ENCODE measurements around the gene ERAL1. TPM values are rescaled to one million over a fixed set of nuclear protein-coding genes. Genes with fewer than 3 reads are reported as not detected.

Gene ERAL1
- total and polyA plus RNA-seq, 2 of the 8 experiments (the other 6 are each of a cell fraction or from before 2014, with no cell fraction given) = 67.8 to 122 TPM

DNA sequence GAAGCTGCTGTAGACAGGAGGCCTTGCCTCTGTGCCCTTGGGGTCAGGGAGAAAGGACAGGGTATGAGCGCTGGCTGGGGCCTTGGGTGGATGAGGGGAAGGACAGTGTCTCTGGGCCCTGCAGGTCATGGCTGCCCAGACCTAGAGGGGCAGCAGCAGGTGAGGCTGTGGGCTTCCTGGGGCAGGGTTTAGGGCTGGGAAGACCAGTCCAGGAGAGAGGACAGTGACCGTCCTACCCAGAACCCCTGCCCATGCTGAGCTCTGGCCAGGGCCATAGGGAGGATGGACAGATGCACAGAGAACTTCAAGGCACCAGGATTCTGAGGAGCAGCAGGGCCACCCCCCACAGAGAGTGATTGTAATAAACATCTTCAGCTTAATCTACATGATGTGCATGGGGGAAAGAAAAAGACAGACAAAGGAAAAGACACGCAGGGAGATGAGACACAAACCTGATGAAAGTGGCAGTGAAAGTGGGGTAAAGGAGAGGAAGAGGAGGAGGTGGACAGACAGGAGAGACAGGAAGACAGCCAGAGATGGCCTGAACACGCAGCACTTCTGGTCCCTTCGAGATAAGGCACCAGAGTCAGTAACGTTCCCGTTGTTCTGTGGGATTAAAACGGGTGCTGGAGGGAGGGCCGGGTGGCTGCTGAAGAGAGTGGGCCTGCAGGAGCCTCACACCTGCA lies 25.2 kb downstream of the ERAL1 start:
- ChIA-PET CTCF (ENCODE audit: partially characterized antibody) (interaction anchor here (0.5 to 5.7 kb wide), 27 partner anchors 10 to 262 kb away, joined by 3 to 73 read pairs (median 5); partner anchors contain the start of genes FLOT2 and TLCD1), POLR2A (ENCODE audit: partially characterized antibody) (interaction anchor here (0.6 to 2.3 kb wide), 11 partner anchors 9 to 237 kb away, joined by 3 to 13 read pairs (median 5); partner anchors contain the start of gene RPL23A)
- Histone ChIP-seq H4K91ac (replicated peaks; ENCODE audit: insufficient read length, low read length) (no peak overlapping the region), H2BK12ac (ENCODE audit: low read depth, low read length) (no peak overlapping the region), H4K20me1 (replicated peaks in 1 of 2; ENCODE audit: control insufficient read depth in 1 of 2, insufficient read depth in 2 of 2, low read length in 2 of 2) (peaks cover 0 to 4% of the 10 kb centered on the region in 2 experiments), H2BK15ac (ENCODE audit: low read length) (no peak overlapping the region), H2AK5ac (ENCODE audit: low read depth, low read length) (no peak overlapping the region), H3K23ac (ENCODE audit: insufficient read length) (no peak overlapping the region), H3K4me1 (replicated peaks in 1 of 4; ENCODE audit: control insufficient read depth in 3 of 4, insufficient read depth in 4 of 4, low read length in 3 of 4) (no peaks in the 10 kb centered on the region; a peak in 3 of 7 replicates), H2BK5ac (ENCODE audit: low read depth, low read length) (no peak overlapping the region), H3K27ac (ENCODE audit: low read depth, low read length) (no peak overlapping the region), H3K36me3 (ENCODE audit: control insufficient read depth in 2 of 4, insufficient read depth in 4 of 4, low read length in 3 of 4) (peaks cover 9 to 34% (median 21%) of the 10 kb centered on the region in 4 experiments; a peak in 6 of 8 replicates), H3K4me2 (ENCODE audit: insufficient read depth in 1 of 2, low read depth in 2 of 2, low read length in 2 of 2) (no peak overlapping the region), H3K4ac (replicated peaks; ENCODE audit: insufficient read length, low read depth, low read length) (no peak overlapping the region), H4K5ac (ENCODE audit: insufficient read length, low read depth, low read length) (no peak overlapping the region), H2BK20ac (ENCODE audit: low read length) (no peak overlapping the region), H3K9ac (replicated peaks in 1 of 4; ENCODE audit: extremely low read depth in 1 of 4, low read depth in 3 of 4, low read length in 3 of 4) (no peak overlapping the region), H4K8ac (ENCODE audit: extremely low read depth, insufficient read depth, low read length) (no peak overlapping the region), H3K4me3 (ENCODE audit: extremely low read depth in 1 of 4, insufficient read depth in 2 of 4, low read depth in 3 of 4, low read length in 4 of 4) (no peak overlapping the region), H3K23me2 (ENCODE audit: low read depth, low read length) (no peaks in the 10 kb centered on the region), H3K14ac (ENCODE audit: insufficient read length) (no peak overlapping the region), H3K79me1 (ENCODE audit: low read depth, low read length) (no peaks in the 10 kb centered on the region; the same call in 1 of the 2 replicates), H3K27me3 (replicated peaks in 1 of 4; ENCODE audit: control insufficient read depth in 3 of 4, extremely low read depth in 1 of 4, insufficient read depth in 3 of 4, low read length in 3 of 4) (no peaks in the 10 kb centered on the region; a peak in 1 of 7 replicates), H3K18ac (ENCODE audit: extremely low read depth, low read length) (no peak overlapping the region), H3K56ac (replicated peaks; ENCODE audit: insufficient read length, low read depth, low read length) (no peak overlapping the region), H2BK120ac (replicated peaks; ENCODE audit: low read depth, low read length) (no peak overlapping the region), H3K9me3 (ENCODE audit: insufficient read depth in 2 of 2, low read depth in 1 of 2, low read length in 1 of 2) (no peaks in the 10 kb centered on the region), H2AFZ (ENCODE audit: low read length) (no peak overlapping the region), H3K79me2 (ENCODE audit: control insufficient read depth in 1 of 2, insufficient read depth in 2 of 2, low read length in 2 of 2) (no peaks in the 10 kb centered on the region)
- no peak for DNase-seq (ENCODE audit: low read depth in 1 of 2, low spot score in 2 of 2)
- FAIRE-seq = no peak
- 87% methylated on average over 9 of the region's 9 CpGs; no CpG with 5 or more reads in 1 of the 2 experiments for WGBS, 2 experiments (ENCODE audit: extremely low coverage in 1 of 2, insufficient coverage in 1 of 2, insufficient read length in 1 of 2, insufficient replicate concordance in 2 of 2, low coverage in 1 of 2, low lambda C conversion rate in 2 of 2, missing lambda C conversion rate in 1 of 2)
- TF ChIP-seq SAP30 (IDR thresholded peaks at IDR 0.05; ENCODE audit: insufficient read depth, insufficient replicate concordance, low read length) (no peak), EP300 (IDR thresholded peaks at IDR 0.05; ENCODE audit: borderline replicate concordance in 1 of 2, low read depth in 2 of 2, low read length in 2 of 2) (no peak), RFX5 (IDR thresholded peaks at IDR 0.05; ENCODE audit: borderline replicate concordance, low read depth, low read length) (no peak), BRCA1 (IDR thresholded peaks at IDR 0.05; ENCODE audit: low read depth, low read length) (no peak), ASH2L (IDR thresholded peaks at IDR 0.05; ENCODE audit: low read length) (no peak), CBX5 (IDR thresholded peaks at IDR 0.05; ENCODE audit: low read depth, low read length) (no peak), TAF1 (IDR thresholded peaks at IDR 0.05; ENCODE audit: low read depth, low read length) (no peak), CBX8 (IDR thresholded peaks at IDR 0.05; ENCODE audit: borderline replicate concordance, low read depth, low read length) (no peak), GABPA (IDR thresholded peaks at IDR 0.05; ENCODE audit: borderline replicate concordance, insufficient read depth, low read length) (no peak)
- TF ChIP-seq, protein P1, sequence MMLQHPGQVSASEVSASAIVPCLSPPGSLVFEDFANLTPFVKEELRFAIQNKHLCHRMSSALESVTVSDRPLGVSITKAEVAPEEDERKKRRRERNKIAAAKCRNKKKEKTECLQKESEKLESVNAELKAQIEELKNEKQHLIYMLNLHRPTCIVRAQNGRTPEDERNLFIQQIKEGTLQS (IDR thresholded peaks at IDR 0.05; ENCODE audit: insufficient read depth, low read depth, low read length) = no peak

All from H1 (cell line).